ENCODE measurements around the gene SLC35F1.

Gene SLC35F1

DNA sequence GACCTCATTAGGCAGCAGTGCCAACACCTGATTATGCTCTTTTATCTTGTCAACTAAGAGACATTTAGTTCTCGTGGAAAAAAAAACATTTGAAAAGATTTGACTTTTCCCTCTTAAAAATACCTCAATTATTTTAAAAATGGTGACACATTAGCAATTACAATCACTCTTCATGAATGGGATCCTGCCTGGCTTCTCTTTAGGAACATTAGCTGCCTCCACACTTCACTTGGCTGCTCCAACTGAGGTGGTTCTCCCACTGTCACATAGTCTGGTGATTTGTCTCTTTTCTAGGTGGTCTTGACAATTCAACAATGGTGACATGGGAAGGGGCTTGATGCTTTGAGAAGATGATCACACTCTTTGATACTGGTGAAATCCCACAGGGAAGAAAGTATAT is 26.2 kb upstream of the SLC35F1 start:
- no peaks in the 10 kb centered on the region for H3K27me3 ChIP-seq (ENCODE audit: control insufficient read depth, insufficient read depth, low read length)
- no peak overlapping the region for H3K4me2 ChIP-seq (ENCODE audit: low read length)
- no peaks in the 10 kb centered on the region for H3K9me3 ChIP-seq (ENCODE audit: control insufficient read depth, low read length)
- H3K36me3 ChIP-seq (ENCODE audit: control insufficient read depth, insufficient read depth, low read length), result no peaks in the 10 kb centered on the region
- H2AFZ ChIP-seq, result no peak overlapping the region
- no peak overlapping the region for H3K27ac ChIP-seq
- no peak overlapping the region for H3K9ac ChIP-seq
- H3K4me1 ChIP-seq, result no peaks in the 10 kb centered on the region
- H3K4me3 ChIP-seq (ENCODE audit: low read depth, low read length), result no peak overlapping the region
- no peaks in the 10 kb centered on the region for H3K79me2 ChIP-seq
- TF ChIP-seq, protein P1, sequence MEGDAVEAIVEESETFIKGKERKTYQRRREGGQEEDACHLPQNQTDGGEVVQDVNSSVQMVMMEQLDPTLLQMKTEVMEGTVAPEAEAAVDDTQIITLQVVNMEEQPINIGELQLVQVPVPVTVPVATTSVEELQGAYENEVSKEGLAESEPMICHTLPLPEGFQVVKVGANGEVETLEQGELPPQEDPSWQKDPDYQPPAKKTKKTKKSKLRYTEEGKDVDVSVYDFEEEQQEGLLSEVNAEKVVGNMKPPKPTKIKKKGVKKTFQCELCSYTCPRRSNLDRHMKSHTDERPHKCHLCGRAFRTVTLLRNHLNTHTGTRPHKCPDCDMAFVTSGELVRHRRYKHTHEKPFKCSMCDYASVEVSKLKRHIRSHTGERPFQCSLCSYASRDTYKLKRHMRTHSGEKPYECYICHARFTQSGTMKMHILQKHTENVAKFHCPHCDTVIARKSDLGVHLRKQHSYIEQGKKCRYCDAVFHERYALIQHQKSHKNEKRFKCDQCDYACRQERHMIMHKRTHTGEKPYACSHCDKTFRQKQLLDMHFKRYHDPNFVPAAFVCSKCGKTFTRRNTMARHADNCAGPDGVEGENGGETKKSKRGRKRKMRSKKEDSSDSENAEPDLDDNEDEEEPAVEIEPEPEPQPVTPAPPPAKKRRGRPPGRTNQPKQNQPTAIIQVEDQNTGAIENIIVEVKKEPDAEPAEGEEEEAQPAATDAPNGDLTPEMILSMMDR (IDR thresholded peaks at IDR 0.05), result no peak

DNA sequence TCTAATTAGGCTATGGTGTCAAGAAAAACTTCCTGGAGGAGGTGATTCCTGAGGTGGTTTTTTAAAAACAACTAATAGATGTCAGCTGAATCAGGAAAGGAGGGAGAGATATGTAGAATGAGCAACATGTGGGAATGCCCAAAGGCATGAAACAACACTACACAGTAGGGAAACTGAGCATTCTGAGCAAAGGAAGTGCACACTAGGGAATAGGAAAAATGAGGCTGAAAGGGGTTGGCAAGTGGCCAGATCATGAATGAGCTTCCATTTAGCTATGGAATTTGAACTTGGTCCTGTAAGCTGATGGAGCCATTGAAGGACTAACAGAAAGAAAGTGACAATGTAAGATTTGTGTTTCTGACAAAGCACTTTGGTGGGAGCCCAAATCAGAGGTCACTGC is 16.9 kb upstream of the SLC35F1 start:
- Histone ChIP-seq H3K4me1 (no peaks in the 10 kb centered on the region), H3K79me2 (no peaks in the 10 kb centered on the region), H3K27me3 (ENCODE audit: control insufficient read depth, insufficient read depth, low read length) (no peaks in the 10 kb centered on the region), H2AFZ (no peak overlapping the region), H3K9ac (no peak overlapping the region), H3K4me2 (ENCODE audit: low read length) (no peak overlapping the region), H3K9me3 (ENCODE audit: control insufficient read depth, low read length) (no peaks in the 10 kb centered on the region), H3K36me3 (ENCODE audit: control insufficient read depth, insufficient read depth, low read length) (no peaks in the 10 kb centered on the region), H3K27ac (no peak overlapping the region), H3K4me3 (ENCODE audit: low read depth, low read length) (no peak overlapping the region)
- TF ChIP-seq, protein P1 (IDR thresholded peaks at IDR 0.05), result no peak

DNA sequence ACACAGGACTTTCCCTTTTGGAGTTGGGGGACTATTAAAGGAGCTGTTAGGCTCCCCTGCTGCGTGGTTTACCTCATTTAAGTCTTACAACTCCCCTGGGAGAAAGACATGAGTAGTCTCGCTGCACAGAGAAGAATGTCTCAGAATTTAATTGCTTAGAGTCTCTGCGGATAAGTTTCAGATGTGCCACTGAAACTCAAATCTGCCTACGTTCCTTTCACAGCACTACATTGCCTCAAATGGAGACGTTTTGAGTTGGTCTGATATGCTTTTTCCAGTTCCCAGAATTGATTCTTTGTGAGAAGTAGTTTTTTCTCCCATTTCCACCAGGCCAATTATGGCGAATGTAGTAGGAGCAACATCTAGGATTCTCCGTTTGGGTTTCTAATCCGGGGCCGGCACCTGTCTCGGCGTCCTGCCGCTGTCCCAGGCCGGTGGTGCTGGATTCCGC is 532 bp upstream of the SLC35F1 start:
- H3K4me3 ChIP-seq (ENCODE audit: low read depth, low read length), result peak overlapping the region; percentile 56
- H3K4me1 ChIP-seq, result peaks cover 6% of the 10 kb centered on the region
- H2AFZ ChIP-seq, result peak overlapping the region; percentile 99
- H3K4me2 ChIP-seq (ENCODE audit: low read length), result peak overlapping the region; percentile 84
- no peaks in the 10 kb centered on the region for H3K9me3 ChIP-seq (ENCODE audit: control insufficient read depth, low read length)
- peak overlapping the region; percentile 13 for H3K9ac ChIP-seq
- TF ChIP-seq, protein P1 (IDR thresholded peaks at IDR 0.05), result no peak
- no peaks in the 10 kb centered on the region for H3K79me2 ChIP-seq
- H3K36me3 ChIP-seq (ENCODE audit: control insufficient read depth, insufficient read depth, low read length), result no peaks in the 10 kb centered on the region
- H3K27ac ChIP-seq, result peak overlapping the region; percentile 94
- H3K27me3 ChIP-seq (ENCODE audit: control insufficient read depth, insufficient read depth, low read length), result no peaks in the 10 kb centered on the region

DNA sequence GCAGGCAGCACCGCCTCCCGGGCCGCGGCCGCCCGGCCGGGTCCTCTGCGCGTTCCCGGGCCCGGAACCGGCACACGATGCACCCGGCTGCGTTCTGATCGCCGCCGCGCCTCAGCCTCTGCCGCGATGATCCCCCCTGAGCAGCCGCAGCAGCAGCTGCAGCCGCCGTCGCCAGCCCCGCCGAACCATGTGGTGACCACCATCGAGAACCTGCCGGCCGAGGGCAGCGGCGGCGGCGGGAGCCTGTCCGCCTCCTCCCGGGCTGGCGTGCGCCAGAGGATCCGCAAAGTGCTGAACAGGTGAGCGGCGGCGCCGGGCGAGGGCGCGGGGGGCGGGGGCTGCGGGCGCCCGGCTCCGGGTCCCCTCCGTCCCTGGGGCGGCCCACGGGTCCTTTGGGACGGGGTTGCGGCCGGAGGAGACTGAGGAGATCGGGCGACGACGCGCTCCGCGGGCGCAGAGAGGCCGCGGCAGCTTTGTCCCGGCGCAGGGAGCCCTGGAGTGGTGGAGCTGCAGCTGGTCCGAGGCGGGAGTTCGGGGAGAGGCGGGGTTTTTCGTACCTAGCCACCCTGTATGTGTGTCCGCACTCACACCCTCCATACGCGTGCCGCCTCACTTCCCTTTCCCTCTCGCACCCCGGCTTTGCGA is 659 bp downstream of the SLC35F1 start:
- Histone ChIP-seq H3K9me3 (ENCODE audit: control insufficient read depth, low read length) (no peaks in the 10 kb centered on the region), H3K79me2 (no peaks in the 10 kb centered on the region), H3K4me1 (peaks cover 6% of the 10 kb centered on the region), H3K4me3 (ENCODE audit: low read depth, low read length) (peak overlapping the region; percentile 45), H3K27ac (peak overlapping the region; percentile 94), H3K27me3 (ENCODE audit: control insufficient read depth, insufficient read depth, low read length) (no peaks in the 10 kb centered on the region), H3K9ac (peak overlapping the region; percentile 51), H3K36me3 (ENCODE audit: control insufficient read depth, insufficient read depth, low read length) (no peaks in the 10 kb centered on the region), H2AFZ (peak overlapping the region; percentile 95), H3K4me2 (ENCODE audit: low read length) (peak overlapping the region; percentile 84)
- TF ChIP-seq, protein P1 (IDR thresholded peaks at IDR 0.05), result no peak
